ENCODE results near the gene ITGA2.

GRCh38 chr5:53130266-53130665 is 141.1 kb downstream of the ITGA2 start:
- TF ChIP-seq EZH2 (IDR thresholded peaks at IDR 0.05; ENCODE audit: borderline replicate concordance) (no peak), EZH2phosphoT487 (IDR thresholded peaks at IDR 0.05; ENCODE audit: low read depth, severe bottlenecking, unreplicated experiment) (no peak)
- TF ChIP-seq, protein P1, sequence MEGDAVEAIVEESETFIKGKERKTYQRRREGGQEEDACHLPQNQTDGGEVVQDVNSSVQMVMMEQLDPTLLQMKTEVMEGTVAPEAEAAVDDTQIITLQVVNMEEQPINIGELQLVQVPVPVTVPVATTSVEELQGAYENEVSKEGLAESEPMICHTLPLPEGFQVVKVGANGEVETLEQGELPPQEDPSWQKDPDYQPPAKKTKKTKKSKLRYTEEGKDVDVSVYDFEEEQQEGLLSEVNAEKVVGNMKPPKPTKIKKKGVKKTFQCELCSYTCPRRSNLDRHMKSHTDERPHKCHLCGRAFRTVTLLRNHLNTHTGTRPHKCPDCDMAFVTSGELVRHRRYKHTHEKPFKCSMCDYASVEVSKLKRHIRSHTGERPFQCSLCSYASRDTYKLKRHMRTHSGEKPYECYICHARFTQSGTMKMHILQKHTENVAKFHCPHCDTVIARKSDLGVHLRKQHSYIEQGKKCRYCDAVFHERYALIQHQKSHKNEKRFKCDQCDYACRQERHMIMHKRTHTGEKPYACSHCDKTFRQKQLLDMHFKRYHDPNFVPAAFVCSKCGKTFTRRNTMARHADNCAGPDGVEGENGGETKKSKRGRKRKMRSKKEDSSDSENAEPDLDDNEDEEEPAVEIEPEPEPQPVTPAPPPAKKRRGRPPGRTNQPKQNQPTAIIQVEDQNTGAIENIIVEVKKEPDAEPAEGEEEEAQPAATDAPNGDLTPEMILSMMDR (IDR thresholded peaks at IDR 0.05; ENCODE audit: poor library complexity), result no peak
